GM19467 (cell line): ENCODE data around the gene TMCC2.

Source experiments
- ATAC-seq: cut with Tn5 transposase; IDR thresholded peaks from one replicate; pipeline ENCODE4 v1.9.1; 2021; ENCODE audit warnings: mild to moderate bottlenecking, moderate library complexity; ENCODE audit not compliant: unreplicated experiment

The TMCC2 gene

DNA sequence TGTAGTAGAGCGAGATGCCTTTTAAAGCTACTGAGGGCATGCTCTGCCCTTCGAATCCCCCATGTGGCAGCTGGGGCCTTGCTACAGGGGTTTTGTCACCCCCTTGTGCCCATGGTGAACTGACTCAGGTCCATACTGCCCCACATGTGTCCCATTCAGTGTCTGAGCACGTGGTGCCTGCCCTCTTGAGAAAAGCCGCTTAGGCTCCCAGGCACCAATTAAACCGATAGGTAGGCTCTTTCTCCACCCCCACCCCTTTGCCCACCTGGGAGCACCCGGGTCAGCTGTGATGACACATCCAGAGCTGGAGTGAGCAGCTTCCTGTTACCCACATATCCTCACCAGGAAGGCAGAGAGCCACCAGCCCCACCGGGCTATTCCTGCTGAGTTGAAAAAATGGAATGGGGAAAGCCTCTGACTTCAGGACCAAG lies 30.5 kb downstream of the TMCC2 start:
- ATAC-seq: no peak

DNA sequence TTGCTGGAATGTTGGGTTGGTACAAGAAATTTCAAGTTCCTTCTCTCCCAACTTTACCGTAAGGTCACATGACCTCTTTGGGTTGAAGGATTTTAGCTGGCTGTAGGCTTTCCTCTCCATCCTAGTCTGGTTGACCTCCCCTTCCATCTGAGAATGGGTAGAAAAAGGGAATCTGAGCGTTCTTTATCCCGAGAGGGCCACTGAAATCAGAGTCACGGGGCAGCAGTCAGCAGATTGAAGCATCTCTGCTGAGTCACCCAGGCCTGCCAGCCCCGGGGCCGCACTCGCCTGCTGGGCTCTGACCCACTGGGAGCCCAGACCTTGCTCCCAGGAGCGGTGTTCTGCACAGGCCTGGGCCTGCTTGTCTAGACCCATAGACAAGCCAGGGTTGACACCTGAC lies 31.0 kb downstream of the TMCC2 start:
- ATAC-seq: no peak

DNA sequence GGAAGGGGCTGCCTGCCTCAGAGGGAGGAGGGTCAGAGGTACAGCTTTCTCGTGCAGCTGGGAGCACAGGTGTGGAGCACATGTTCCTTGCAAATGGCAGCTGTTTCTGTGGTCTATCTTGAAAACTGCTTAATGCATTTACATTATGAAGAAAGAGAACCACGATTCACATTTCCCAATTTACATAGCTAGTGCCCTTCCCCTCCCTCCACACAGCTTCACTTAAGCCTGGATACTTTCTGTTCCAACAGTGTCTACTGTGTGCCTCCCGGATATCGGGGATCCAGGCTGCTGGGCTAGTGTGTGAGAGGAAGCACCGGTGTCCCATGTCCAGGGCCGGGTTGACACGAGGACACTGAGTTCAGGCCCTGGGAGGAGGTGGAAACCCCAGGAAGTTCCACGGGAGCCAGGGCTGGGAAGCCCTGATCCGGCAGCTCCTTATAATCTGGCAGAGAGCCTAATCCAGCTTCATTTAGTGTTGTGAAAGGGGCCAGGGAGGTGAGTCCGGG lies 31.6 kb downstream of the TMCC2 start:
- no peak for ATAC-seq

DNA sequence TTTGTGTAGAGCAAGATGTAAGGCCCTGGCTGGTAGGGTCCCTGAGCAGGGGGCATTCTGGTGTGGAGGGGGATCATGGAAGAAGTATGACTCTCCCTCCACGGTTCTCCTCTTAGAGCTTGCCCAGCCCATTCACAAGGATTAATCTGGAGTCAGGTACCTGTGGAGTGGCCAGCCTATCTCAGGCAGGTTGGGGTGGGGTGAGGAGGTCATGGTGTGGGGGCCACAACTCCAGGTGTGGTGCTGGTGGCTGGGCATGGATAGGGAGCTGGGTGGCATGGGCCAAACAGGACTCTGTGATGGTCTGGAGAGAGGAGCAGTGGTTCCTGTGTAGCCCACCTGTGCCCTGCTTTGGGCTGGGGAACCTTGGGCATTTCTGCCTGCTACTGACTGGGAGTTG lies 32.3 kb downstream of the TMCC2 start:
- no peak for ATAC-seq

DNA sequence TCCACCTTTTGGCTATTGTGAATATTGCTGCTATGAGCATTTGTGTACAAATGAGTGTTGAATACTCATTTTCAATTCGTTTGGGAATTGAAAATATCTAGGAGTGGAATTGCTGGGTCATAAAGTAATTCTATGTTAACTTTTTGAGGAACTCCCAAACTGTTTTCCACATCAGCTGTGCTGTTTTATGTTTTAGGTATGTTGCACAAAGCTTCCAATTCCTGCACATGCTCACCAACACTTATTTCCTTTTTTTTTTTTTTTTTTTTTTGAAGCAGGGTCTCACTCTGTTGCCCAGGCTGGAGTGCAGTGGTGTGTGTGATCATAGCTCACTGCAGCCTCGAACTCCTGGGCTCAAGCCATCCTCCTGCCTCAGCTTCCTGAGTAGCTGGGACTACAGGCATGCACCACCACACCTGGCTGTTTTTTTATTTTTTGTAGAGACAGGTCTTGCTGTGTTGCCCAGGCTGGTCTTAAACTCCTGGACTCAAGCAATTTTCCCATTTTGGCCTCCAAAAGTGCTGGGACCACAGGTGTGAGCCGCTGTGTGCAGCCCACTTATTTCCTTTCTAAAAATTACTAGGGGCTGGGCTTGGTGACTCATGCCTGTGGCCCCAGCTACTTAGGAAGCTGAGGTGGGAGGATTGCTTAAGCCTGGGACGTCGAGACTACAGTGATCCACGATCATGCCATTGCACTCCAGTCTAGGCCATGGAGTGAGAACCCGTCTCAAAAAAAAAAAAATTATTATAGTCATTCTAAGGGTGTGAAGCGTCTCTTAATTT lies 33.4 kb downstream of the TMCC2 start:
- ATAC-seq: no peak

DNA sequence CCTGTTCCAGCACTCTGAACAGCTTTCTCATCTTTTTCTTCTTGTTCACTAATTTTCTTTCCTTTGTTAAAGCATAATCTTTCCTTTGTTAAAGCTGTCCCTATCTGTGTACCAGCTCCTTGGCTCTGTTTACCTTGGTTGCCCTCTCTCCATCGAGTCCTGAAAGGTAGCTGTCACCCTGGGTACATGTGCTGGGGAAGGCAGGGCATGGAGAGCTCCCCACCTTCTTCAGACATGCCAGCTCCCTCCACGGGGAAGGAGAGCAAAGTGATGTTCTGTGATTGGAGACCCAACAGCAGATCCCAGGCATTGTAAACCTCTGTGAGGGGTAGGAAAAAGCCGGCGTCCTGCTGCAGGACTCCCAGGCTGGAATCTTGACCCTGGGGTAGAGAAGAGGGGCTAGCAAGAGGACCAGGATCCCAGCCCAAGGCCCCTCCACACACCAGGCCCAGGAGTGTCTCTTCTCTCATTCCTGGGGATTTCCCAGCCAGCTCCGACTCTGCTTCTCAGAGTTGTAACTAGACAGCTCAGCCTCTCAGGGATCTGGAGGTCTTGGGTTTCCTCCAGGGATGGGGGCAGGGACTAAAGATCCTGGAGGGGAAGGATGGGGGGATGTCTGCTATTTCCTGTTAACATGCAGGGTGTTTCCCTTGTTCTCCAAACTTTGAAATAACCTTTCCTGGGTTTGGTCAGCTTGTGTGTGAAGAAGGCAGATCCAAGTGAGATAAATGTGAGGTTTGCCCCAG lies 34.4 kb downstream of the TMCC2 start:
- no peak for ATAC-seq

DNA sequence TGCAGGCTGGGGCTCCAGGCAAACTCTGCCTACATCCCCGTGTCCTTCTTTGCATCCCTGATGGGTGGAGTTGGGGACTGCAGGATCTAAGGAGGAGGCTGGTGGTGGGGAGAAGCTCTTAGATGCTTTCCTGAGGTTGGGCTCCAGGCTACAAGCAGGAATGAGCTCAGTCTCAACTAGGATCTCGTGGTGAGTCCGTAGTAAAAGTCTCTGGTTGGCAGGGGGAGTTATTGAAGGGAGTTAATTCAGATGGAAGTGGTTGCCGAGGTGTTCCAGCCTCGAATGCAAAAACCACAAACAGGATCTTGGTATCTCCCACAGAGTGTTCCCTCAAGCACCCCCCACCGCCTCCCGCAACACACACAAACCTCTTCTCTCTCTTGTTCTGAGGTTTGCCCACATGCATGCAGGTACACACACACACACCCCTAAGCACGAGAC lies 35.0 kb downstream of the TMCC2 start:
- no peak for ATAC-seq

DNA sequence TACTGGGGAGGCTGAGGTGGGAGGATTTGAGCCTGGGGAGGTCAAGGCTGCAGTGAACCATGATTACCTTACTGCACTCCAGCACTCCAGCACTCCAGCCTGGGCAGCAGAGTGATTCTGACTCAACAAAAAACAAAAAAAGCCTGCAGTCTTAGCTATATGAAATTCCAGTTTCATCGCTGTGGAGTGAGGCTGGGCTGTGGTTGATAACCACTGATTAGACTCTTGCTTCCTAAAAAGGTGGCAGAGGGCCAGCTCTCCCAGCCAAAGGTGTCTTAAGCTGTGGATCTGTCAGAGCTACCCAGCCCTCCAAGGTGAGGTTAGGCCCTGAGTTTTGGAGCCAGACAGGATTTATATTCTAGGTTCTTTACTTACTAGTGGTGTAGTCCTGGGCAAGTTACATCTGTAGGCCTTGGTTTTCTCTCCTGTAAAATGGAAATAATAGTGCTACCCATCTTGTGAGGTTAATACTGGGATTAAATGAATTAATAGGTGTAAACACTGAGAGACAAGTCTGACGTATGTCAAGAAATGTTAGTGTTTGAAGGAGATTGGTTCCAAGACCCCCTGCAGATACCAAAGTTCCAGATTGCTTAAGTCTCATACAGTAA lies 35.9 kb downstream of the TMCC2 start:
- ATAC-seq: no peak

DNA sequence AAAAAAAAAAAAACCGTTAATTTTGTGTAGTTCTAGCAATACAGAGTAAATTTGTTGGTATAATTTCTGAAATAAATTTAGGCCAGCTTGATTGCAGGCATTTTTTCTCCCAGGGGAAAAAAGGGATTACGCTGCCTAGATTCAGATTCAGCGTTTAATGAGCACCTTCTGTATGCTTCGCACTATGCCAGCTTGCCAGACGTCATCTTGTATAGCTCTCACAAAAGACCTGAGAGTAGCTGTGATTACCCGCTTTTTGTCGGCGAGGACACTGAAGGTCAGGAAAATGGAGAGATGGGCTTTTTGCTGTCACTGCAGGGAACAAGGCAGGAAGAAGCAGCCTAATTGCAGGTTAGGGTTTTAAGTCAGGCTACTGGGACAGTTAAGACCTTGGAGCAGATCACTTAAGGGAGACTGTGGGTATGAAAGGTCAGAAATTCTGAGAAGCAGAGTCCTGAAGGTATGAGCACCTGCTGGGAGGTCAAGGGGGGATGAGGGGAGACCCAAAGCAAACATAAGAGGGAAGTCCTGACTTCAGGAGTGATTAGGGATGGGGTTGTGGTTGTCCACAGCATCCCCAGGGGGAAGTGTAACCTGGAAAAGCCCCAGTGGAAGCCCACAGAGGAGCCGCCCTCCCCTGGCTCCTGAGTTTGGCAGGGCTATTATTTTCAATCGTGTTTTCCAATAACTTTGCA lies 39.0 kb downstream of the TMCC2 start:
- ATAC-seq: no peak

DNA sequence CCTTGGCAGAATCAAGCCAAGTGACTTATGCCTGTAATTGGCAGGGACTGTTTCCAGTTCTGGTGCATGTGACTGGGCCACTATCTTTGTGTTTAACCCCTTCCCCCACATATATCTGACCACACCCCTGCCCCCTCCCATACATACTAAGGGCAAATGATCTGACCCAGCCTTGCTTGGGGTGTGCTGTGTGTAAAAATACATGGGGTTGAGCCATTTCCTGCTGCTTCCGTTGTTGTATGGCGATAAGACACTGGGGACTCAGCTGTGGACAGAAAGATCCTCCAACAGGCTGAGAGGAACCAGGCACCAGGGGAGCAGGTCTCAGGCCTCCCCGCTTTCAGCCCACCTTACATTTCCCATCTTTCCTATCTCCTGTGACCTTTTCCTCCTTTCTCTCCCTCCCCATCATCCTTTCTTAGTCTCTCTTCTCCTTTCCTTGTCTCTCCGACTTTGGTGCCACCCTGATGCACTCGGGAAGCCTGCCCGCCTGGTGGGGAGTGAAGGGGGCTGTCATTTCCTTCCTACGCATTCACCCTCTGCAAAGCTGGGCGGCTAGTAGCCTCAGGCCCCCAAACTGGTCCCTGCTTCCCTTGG lies 39.7 kb downstream of the TMCC2 start:
- no peak for ATAC-seq

DNA sequence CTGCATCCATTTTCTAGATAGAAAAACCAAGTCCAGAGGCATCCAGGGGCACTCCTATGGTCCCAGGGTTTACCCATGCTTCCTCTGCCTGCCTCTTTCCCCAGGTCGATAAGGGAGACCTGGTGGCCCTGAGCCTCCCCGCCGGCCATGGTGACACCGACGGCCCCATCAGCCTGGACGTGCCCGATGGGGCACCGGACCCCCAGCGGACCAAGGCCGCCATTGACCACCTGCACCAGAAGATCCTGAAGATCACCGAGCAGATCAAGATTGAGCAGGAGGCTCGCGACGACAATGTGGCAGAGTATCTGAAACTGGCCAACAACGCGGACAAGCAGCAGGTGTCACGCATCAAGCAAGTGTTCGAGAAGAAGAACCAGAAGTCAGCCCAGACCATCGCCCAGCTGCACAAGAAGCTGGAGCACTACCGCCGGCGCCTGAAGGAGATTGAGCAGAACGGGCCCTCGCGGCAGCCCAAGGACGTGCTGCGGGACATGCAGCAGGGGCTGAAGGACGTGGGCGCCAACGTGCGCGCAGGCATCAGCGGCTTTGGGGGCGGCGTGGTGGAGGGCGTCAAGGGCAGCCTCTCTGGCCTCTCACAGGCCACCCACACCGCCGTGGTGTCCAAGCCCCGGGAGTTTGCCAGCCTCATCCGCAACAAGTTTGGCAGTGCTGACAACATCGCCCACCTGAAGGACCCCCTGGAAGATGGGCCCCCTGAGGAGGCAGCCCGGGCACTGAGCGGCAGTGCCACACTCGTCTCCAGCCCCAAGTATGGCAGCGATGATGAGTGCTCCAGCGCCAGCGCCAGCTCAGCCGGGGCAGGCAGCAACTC lies 41.3 kb downstream of the TMCC2 start:
- ATAC-seq: no peak

DNA sequence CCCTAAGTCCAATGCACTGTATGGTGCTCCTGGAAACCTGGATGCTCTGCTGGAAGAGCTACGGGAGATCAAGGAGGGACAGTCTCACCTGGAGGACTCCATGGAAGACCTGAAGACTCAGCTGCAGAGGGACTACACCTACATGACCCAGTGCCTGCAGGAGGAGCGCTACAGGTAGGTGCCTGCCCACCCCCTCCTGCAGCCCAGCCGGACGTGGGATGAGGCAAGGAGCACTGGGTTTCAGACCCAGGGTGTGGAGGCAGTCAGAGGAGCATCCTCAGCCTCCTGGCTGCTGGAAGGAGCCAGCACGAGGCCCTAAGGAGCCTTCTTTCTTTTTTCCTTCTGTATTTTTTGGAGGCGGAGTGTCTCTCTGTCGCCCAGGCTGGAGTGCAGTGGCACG lies 42.0 kb downstream of the TMCC2 start:
- ATAC-seq: no peak

DNA sequence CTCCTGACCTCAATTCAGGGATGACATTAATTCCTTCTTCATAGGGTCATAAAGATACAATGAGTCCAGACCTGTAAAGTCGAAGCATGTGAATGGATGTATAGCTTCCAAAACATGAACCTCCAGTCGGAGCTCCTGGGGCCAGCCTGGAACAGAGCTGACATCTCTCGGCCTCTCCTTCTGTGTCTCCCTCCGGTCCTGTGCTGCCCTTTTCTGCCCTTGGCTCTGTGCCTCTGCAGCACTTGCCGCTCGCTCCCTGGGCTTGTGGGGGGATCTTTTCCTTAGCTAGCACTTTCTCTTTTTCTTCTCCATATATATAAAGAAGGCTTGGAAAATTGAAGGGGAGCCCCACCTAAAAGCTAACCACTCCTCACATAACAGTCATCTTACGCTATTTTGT lies 42.5 kb downstream of the TMCC2 start:
- ATAC-seq: no peak

DNA sequence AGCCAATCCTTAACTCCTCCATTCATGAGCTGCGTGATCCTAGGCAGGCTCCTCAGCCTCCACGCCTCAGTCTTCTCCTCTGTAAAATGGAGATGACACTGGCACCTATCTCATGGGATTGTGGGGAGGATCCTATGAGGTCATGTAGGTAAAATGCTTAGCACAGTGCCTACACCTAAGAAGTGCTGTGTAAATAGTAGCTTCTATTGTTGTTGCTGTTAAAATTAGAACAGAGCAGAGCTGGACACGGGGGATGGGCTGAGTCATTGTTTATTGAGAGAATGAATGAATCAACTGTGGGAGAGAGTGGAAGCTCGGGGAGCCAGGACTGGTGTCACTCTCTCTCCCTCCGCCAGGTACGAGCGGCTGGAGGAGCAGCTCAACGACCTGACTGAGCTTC lies 43.0 kb downstream of the TMCC2 start:
- ATAC-seq: no peak

DNA sequence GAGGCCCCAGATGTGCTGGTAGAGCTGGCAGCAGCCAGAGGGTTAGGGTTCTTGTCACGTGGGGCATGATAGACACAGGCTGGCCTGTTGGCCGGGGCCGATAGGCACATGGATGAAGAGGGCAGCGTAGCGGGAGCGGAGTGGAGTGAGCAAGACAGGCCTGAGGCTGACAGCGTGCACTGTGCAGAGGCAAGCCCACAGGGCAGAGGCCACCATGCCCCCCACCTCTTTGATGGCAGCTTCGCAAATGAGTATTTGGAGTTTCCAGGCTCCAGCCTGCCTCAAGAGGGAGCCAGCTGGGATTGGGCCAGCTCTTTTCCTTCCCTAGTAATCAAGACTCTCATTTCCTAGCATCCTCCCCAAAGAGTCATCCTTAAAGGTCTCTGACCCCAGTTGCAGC lies 43.5 kb downstream of the TMCC2 start:
- no peak for ATAC-seq

DNA sequence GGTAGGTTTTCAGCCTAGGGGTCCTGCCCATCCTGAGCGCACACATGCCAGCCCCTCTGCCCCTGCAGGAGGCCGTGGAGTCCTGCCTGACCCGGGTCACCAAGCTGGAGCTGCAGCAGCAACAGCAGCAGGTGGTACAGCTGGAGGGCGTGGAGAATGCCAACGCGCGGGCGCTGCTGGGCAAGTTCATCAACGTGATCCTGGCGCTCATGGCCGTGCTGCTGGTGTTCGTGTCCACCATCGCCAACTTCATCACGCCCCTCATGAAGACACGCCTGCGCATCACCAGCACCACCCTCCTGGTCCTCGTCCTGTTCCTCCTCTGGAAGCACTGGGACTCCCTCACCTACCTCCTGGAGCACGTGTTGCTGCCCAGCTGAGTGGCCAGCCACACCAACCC lies 44.0 kb downstream of the TMCC2 start:
- ATAC-seq: no peak

DNA sequence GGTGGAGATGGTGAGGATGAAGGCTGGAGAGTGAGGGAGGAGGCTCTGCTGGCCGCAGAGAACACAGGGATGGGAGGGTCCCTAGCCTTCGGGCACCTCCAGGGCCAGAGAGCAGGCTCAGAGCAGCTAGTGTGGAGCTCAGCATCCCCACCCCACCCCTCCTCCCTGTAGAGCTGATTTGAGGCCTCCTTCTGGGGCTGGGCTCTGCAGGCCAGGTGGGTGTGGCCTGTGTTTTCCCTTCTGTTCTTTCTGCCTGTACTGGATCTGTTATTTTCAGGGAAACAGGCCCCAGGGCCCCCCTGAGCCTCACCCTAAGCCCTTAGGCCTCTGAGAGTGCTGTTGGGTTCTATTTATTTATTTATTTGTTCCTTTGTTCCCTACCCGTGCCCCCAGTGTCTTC lies 44.8 kb downstream of the TMCC2 start:
- no peak for ATAC-seq

DNA sequence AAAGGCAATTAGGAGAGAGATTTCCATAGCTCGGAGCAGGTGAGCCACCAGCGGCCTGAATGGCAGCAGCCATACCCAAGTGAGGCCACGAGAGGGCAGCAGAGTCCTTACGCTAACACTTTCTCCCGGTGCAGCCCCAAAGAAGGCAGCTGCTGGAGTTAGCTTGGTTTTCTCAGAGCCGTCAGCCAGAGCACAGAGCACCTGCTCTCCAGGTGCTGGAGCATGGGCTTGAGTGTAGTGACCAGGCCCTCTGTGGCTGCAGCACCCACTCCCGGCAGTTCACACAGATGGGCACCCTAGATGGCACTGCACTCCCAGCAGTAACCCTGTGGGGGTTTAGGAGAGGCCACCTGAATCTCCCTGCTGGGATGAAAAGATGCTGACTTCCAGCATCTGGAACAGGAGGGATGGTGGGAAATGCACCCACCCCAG lies 45.8 kb downstream of the TMCC2 start:
- no peak for ATAC-seq

DNA sequence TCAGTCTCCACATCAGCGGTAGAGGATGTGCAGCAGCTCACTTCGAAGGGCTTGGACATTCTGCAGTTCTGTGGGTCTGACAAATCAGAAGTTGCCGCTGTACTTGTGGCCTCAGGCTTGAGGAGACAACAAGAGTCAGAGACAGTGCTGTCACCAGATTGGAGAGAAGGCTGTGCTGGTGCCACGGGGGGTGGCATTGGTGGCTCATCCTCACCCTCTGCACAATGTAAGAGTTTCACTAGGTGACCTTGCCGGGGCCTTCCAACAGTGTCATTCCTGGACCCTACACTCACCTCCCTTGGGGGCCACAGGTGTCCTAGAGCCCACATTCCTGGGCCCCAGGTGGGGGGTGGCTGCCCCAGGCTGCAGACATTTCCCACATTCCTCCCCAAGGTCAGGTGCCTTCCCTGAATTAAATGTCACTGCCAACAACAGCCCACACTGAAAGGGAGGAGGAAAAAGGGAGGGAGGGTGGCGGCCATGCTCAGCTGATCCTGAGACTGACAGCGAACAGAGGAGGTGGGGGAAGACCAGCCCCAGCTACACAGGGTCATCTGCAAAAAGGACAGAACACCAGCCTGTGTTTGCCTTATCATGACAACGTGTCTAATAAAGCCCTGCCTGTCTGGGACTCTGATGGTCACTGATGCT lies 46.4 kb downstream of the TMCC2 start:
- ATAC-seq: no peak
